Measurements from ENCODE around the gene UNC13A. TPM values are rescaled to one million over a fixed set of nuclear protein-coding genes. Genes with fewer than 3 reads are reported as not detected.
A peak's percentile ranks its signal among the peaks of the same experiment; 100 is the strongest.

UNC13A gene
- total and polyA plus RNA-seq, 2 of the 8 experiments (the other 6 are each of a cell fraction or from before 2014, with no cell fraction given) = 13.1 to 47.6 TPM

DNA sequence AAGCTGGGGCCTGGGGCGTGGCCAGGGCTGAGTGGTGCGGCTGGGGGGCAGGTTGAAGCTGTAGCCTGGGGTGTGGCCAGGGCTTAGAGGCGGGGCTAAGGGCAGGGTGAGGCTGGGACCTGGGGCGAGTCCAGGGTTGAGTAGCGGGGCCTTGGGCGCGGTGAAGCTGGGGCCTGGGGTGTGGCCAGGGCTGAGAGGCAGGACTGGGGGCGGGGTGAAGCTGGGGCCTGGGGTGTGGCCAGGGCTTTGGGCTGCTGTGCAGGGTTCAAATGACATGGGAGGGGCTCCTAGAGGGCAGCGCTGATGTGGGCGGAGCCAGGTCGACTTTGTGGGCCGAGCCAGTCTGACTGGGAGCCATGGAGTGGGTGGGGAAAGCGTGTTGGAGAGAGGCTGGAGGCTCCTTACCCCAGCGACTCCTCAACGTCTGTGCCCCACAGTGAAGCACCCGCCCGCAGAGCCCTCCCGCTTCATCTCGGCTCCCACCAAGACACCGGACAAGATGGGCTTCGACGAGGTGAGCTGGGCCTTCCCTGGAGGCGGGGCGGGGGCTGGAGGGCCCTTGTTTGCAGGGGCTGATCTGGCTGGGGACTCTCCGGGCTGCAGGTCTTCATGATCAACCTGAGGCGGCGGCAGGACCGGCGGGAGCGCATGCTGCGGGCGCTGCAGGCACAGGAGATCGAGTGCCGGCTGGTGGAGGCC, 111.2 kb downstream of the UNC13A start (continued):
- TF ChIP-seq SUZ12 (IDR thresholded peaks at IDR 0.05; ENCODE audit: low read length) (no peak), TBP (IDR thresholded peaks at IDR 0.05; ENCODE audit: low read depth, low read length) (no peak), TEAD4 (IDR thresholded peaks at IDR 0.05; ENCODE audit: low read depth, low read length) (no peak), BRCA1 (IDR thresholded peaks at IDR 0.05; ENCODE audit: low read depth, low read length) (no peak), RFX5 (IDR thresholded peaks at IDR 0.05; ENCODE audit: borderline replicate concordance, low read depth, low read length) (no peak), MAFK (IDR thresholded peaks at IDR 0.05; ENCODE audit: low read depth, low read length) (no peak), TCF12 (IDR thresholded peaks at IDR 0.05; ENCODE audit: low read depth, low read length) (no peak), ASH2L (IDR thresholded peaks at IDR 0.05; ENCODE audit: low read length) (no peak), GTF2F1 (IDR thresholded peaks at IDR 0.05; ENCODE audit: borderline replicate concordance, low read depth, low read length) (no peak), SIN3A (conservative IDR thresholded peaks at IDR 0.05 in 1 of 2, IDR thresholded peaks at IDR 0.05 in 1 of 2; ENCODE audit: low read depth in 1 of 2, low read length in 2 of 2) (peak in 1 of 2 experiments; percentile 48; a peak in 1 of 4 replicates), CTBP2 (IDR thresholded peaks at IDR 0.05; ENCODE audit: borderline replicate concordance, insufficient read depth, insufficient read length, low read length) (no peak), RXRA (IDR thresholded peaks at IDR 0.05; ENCODE audit: insufficient read depth, low read depth, low read length) (no peak), NRF1 (IDR thresholded peaks at IDR 0.05; ENCODE audit: low read depth, low read length) (no peak), POLR2AphosphoS5 (IDR thresholded peaks at IDR 0.05; ENCODE audit: low read depth, low read length) (peak; percentile 49; the same call in 1 of the 2 replicates), SRF (IDR thresholded peaks at IDR 0.05; ENCODE audit: low read depth, low read length) (no peak), RBBP5 (IDR thresholded peaks at IDR 0.05; ENCODE audit: borderline replicate concordance, low read depth, low read length) (peak; percentile 79), BCL11A (IDR thresholded peaks at IDR 0.05; ENCODE audit: low read depth in 2 of 2, low read length in 2 of 2) (no peak)
- TF ChIP-seq, protein P1, sequence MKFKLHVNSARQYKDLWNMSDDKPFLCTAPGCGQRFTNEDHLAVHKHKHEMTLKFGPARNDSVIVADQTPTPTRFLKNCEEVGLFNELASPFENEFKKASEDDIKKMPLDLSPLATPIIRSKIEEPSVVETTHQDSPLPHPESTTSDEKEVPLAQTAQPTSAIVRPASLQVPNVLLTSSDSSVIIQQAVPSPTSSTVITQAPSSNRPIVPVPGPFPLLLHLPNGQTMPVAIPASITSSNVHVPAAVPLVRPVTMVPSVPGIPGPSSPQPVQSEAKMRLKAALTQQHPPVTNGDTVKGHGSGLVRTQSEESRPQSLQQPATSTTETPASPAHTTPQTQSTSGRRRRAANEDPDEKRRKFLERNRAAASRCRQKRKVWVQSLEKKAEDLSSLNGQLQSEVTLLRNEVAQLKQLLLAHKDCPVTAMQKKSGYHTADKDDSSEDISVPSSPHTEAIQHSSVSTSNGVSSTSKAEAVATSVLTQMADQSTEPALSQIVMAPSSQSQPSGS (IDR thresholded peaks at IDR 0.05; ENCODE audit: low read length) = no peak
